ENCODE results near the gene MYO15B.
A peak's percentile ranks its signal among the peaks of the same experiment; 100 is the strongest.

Gene MYO15B

DNA sequence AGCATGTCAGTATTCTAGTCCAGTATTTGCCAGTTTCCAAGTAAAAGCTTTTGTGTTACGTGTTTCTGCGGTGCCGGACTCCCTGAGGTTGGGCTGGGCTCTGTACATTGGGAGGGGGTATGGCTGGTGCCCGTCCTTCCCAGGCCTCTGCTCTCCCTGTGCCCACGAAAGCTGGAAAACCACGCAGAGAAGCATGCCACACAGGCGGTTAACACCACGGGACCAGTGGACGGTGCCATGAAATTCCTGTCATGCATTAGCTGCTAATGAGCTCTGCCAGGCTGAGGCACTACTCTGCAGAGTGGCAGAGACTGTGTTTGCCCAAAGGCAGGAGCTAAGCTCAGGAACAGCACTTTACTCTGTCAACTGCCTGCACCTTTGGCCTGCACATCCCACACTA, 53.7 kb downstream of the MYO15B start:
- peak in 1 of 2 donors; percentile 19 for DNase-seq

DNA sequence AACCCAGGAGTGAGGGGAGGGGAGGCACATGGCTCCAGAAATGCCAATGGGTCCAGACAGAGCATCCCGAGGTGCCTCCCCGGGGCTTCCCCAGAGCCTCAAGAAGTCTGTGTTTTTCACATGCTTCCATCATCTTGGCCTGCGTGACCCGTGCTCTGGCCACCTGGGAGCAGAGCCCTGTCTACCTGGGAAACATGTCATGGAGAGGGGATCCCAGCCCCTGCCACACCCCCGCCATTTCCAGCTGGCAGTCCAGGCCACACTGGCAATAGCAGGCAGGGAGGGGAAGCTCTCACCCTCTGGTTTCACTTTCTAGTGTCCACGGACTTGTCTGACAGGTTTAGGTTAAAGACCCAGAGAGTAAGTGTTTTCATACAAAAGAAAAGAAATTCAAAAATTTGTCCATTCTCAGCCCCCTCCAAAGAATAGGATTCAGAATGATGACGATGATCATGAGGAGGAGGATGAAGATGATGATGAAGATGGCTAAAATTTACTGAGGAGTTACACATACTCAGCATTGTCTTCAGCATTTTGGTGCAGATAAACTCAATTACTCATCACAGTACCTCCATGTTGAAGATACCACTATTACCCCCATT, 54.7 kb downstream of the MYO15B start:
- no peak for DNase-seq

DNA sequence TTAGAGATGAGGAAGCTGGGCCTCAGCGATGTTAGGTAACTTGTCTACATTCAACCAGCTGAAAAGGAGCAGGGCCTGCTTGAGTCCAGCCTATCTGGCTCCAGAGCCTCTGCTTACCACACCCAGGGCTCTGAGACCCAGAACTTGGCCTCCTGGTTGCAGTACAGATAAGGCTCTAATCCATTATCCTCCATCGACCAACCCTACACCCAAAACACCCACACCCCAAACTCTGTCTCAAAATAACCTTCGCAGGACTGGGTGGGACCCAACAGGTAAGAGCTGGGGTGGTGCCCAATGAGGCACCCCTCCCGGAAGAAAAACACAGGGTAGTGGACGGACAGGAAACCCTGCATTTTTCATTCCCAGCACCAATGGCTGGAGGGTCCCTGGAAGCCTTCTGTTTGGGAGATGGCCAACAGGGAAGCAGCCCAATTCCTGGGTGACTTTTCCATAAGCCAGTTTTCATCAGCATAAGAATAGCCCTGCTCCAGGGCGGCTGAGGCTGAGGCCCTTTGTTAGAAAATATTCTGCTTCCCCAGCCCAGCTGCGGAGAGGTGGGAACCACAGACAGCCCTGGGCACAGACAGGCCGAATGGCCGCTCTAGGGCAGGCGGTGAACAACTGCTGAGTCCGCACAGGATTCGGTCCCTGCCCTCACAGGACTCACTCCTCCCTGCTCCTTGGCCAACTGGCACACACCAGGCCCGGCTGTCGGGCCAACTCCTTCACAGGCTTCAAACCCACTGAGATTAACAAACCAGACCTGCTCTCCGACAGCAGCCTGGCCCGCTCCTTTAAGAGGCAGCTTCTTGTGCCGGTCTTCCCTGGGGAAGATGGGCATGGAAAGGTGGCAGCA, 55.4 kb downstream of the MYO15B start:
- no peak for DNase-seq

DNA sequence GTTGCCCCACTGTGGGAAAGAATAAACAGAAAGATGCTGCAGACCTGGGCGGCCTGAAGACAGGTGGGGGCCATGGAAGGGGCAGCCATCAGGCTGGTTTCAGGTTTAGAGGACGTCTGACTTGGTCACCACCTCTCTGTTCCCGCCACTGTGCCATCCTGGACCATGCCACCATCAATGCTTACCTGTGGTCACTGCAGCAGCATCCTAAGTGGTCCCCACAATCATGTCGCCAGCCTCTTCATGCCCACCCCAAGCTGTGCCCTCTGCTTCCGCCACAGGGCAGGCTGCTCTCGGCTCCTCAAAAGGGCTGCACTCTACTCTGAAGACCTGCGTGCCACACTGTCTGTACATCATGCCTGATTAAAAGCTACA, 56.0 kb downstream of the MYO15B start:
- DNase-seq, result no peak

DNA sequence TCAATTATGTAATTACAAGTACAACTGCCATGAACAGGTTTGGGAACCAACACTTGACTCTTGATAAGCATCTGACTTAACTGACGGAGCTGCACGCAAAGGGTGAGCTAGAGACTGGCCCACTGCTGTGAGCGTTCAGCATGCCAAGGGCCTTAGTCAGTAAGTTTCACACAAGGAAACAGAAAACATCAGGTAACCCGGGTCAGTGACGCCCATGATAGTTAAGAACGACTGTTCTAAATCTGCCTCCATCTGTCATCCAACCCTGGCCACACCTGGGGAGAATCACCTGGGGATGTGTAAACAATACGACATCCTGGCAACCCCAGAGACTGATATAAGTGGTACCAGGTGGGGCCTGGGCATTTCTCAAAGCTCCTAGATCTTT, 57.9 kb downstream of the MYO15B start:
- DNase-seq, result no peak

DNA sequence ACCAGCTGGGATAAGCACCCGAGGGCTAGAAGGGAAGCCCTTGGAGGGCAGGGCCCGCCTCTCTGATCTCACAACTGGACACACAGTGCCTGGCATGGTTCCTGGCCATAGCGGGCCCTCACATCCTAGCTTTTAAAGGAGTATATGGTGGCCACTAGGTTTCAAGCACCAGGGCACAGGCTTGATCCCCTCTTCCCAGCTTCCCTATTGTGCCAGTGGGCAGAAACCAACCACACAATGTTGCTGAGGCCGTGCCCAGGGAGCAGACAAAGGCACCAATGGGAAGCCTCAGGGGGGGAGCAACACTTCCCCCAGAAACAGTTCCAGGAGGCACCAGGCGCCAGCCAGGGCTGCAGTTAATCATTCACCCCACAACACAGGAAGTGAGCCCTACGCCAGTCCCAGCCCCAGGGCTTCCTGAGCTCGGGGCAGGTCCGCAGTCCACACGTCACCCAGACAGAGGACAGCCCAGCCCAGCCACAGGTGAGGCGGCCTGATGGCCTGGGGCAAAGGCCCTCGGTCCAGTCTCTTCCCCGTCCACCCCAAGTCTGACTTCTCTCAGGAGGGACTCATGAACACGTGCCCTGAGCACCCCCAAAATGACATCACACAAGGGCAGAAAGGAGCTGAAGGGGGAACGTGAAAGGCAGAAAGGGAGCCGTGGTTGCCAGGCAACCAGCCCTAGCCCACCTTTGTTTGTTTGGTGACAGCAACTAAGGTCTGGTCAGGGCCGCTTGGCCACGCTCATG, 58.5 kb downstream of the MYO15B start:
- DNase-seq, result peak; percentile 79 to 92

DNA sequence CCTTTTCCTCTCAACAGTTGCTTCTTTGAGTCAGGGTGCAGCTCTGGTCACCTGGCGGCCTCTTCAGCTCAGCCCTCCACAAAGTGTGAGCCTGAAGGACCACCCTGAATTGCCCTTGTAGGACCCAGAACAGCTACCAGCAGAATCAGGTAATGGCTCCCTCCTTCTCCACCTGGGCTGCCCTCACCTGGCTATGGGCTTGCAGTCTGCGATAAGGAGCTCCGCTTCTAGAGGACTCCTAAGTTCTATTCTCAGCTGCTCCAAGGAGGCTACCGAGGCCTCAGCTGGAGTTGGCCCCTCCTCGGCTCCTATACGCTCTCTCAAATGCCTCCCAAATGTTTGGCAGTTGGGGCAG, 59.0 kb downstream of the MYO15B start:
- no peak for DNase-seq

DNA sequence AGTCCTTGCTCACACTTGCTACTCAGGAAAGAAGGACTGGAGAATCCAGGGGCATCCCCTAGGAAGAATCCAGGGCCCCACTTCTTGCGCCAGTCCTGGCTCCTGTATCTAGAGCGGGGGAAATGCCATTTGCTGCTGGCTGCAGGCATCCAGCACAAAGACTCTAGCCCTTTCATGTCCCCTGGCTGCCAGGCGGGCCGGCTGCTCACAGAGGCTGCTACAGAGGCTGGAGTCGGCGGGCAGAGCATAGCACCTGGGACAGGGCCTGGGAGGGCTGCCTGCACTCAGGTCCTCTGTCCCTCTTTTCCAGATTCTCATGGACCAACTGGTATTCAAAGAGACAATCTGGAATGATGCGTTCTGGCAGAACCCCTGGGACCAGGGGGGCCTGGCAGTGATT, 59.5 kb downstream of the MYO15B start:
- peak; percentile 19 to 51 for DNase-seq

DNA sequence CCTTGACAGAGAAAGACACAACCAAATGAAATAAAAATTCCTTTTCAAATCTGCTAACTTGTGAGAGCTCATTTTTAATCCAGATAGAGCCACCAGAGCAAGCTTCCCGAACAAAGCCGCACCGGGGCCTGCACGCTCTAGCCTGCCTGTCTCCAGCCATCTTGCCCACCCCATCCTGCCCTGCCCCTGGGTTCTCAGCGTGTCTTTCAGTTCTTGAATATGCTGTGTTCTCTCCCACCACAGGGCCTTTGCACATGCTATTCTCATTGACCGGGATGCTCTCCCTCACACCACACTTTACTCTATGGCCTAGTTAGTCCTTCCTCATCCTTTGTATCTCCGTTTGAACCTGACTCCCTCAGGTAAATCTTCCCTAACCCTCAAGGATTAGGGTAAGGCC, 60.3 kb downstream of the MYO15B start:
- no peak for DNase-seq

DNA sequence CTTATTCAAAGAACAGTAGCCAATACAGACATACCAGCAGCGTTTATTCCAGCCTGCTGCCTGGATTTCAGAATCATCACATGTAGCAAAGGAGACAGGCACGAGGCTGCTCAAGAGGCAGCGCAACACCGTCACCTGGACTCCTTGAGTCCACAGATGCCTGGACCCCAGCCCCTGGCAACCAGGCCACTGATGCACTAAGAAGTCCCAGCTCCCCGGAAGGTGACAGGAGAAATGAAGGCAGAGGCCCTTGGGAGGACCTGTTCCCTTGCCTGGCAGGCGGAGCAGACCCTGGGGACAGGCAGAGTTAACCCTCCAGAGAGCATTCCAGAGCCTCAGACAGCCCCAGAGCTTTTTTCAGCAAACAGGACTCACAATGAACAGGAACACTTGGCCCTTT, 62.1 kb downstream of the MYO15B start:
- no peak for DNase-seq

DNA sequence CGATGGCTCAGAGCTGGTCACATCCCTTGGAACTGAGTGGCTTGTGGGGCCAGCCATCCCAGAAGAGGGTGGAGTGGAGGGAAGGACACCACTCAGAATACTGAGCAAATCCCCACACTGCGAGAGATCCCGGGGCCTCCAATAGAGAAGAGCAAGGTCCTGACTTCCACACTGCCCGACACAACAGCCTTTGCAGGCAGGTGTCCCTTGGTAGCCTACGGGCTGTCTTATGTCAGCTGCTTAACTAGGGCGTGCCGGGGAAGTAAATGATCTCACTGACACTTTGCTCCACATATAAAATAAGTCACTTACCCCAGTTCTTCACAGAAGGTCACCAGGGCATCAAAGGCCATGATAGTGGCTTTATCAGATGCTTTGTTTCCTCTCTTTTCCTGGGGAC, 63.3 kb downstream of the MYO15B start:
- DNase-seq, result no peak

DNA sequence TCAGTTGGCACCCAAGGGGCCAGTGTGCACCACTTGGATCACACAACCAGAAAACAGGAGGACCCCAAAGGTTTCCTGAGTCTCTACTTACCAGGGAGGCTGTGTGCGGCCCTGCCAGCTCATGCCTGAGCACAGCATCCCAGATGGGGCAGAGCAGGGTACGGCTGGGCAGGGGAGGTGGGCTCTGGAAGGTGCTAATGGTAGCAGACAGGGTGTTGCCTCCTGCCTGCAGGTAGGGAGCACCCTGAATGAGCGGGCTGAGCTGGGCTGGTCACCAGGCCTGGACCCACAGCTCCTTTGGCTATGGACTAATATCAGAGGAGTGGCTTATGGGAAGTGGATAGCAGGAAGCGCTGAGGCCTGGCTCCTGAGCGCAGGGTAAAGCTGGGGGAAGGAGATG, 64.7 kb downstream of the MYO15B start:
- DNase-seq, result no peak

DNA sequence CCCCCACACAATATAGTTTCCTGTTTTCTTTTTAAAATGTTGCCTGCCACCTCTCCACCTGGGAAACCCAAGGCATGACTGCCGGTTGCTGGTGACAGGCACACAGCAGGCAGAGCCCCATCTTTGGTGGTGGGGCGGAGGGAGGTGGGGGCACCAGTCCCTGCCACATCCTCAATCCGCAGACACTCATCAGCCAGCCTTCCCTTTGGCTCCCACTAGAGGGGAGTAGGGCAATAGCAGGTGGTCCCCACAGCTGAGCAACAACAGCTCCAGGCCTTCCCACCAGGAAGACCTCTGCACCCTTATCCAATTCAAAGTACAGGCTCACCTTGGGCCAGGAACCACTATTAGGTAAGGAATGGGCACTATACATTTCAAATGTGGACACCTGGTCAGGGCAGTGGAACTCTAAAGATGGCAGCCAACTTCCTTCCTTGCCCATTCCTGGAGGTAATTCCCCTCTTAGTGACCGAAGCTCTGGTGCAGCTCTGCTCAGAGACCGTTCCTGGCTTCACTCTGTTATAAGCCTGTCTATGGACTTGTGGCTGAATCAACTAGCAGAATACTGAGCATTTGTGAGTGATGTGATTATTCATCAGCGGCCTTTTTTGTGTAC, 65.4 kb downstream of the MYO15B start:
- DNase-seq, result peak in 1 of 2 donors; percentile 11

DNA sequence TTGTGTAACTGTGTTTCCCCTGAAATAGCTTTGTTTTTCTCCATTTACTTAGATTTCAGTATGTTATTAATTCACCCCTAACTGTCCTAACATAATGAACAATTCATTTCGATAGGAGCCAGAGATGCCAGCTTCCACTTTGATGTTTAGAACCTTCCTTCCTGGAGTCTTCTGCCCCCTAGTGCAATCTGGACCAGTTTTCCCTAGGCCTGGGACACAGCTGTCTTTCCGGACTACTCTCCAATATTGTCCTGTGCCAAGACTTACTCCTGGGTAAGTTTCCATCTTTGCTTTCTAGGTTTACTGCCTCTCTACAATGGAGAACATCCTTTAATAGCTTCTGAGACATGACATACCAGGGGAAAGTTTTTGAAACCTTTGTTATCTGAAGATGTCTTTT, 66.6 kb downstream of the MYO15B start:
- peak; percentile 47 to 70 for DNase-seq

DNA sequence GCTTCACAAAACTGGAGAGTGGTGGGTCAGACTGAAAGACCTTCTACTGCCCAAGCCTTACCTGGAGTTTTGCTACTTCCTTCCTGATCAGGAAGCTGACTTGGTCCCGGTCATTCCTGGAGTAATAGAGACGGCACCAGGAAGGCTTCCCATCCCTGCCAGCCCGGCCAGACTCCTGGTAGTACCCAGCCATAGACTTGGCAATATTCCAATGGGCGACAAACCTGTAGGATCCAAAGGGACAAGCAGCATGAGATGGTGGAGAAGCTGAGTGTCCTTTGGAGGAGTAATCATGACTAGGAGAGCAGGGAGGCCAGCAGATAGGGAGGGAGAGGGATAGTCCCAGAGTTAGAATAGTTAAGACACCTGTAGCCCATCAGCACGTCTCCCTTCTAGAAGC, 70.6 kb downstream of the MYO15B start:
- no peak for DNase-seq

DNA sequence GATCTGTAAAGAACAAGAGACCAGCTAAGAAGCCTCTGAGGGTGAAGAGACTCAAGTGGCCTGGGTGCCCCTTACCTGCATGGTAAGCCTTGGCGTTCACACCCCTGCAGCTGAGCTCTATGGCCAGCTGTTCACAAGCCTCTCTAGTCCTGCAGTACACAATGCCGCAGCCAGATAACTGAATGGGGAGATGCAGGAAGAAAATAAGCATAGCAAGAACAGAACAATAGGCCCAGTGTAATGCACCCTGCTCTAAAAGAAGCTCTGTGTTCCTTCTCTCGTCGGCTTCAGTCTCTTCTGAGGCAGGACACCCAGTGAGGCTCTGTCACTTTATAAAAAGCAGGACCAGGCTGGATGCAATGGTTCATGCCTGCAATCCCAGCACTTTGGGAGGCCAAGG, 73.9 kb downstream of the MYO15B start:
- peak; percentile 67 to 92 for DNase-seq

DNA sequence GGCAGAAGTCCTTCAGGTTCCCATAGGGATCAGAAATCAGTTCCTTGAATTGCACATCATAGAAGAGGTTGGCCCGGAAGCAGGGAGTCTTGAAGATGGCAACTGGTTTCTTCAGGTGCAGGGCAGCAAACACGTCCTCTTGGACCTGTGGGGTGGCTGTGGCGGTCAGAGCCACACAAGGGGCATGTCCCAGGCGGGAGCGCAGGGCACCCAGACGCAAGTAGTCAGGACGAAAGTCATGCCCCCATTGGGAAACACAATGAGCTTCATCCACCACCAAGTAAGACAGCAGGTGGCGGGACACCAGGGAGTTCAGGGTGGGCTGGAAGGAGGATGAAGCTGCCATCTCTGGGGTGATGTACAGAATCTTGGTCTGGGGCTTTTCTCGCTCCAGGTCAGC, 74.9 kb downstream of the MYO15B start:
- no peak for DNase-seq

DNA sequence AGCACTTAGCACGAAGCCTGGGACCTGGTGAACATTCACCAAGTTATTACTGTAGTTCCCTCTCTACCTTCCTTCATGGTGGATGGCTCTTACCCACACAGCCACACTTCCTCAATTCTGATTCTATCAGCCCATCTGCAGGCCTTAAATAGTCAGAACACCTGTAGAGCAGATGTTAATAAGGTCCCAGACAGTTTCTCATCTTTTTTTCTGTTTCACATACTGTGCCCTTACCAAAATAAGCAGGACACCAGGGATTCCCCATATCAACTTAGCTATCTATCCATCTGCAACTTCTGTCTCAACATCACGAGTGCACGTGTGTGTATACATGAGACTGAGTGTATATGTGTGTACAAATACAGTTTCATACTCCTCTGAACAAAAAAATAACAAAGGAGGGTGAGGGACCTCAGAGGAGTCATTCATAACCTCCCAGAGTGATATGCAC, 76.5 kb downstream of the MYO15B start:
- no peak for DNase-seq

DNA sequence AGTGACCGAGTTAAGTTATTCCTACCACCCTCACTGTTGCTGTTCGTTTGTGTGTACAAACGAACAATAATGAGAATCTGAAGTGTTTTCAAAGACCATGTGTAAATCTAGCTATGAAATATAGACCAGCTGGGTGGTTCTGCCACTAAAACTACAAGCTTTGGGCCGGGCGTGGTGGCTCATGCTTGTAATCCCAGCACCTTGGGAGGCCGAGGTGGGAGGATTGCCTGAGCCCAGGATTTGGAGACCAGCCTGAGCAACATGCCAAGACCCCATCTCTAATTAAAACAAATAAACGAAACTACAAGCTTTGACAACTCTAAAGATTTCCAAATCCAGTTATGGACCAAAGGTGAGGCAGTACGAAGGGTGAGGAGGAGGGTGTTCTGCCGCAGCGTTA, 78.4 kb downstream of the MYO15B start:
- DNase-seq, result no peak

DNA sequence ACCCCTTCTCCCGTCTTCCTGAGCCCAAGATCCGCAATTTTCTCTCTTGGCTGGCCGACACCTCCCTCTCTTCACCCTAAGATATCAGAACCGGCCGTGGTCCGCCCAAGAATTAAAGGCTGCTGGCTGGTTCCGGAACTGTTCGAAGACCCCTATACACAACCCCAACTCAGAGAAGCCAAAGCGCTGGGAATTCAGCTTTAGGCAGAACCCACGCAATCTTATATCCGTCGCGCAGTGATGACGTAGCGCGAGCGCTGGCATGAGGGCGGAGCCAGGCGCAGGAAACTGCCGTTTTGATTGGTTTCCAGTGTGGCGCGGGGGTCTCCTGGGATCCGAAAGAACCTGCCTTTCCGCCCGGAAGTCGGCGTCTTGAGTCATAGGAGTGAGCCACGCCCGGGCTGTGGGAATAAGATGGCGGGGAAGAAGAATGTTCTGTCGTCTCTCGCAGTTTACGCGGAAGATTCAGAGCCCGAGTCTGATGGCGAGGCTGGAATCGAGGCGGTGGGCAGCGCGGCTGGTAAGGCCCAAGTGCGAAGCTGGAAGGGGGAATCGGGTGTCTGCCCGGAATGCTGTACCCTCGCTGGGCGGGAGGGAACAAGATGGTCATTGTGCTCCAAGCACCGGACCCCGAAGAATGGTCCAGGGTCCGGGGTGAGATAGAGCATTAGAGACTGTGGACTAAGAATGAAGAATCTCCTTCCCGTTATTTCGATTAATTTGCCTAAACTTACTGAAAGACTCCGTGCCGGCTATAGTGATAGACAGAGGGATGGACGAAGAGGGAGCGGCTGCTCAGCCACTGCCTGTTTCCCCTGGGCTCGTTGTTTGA, 79.6 kb downstream of the MYO15B start, which contains the start of the genes RECQL5 and SAP30BP:
RECQL5 (minus strand) TSS at position 196 of the 832 bp plus-strand sequence. CDS start 597 bp downstream, outside the sequence.
SAP30BP (plus strand) TSS at position 380 of the 832 bp plus-strand sequence; CDS start at position 415, 35 bp downstream.
- peak; percentile 95 to 97 for DNase-seq

DNA sequence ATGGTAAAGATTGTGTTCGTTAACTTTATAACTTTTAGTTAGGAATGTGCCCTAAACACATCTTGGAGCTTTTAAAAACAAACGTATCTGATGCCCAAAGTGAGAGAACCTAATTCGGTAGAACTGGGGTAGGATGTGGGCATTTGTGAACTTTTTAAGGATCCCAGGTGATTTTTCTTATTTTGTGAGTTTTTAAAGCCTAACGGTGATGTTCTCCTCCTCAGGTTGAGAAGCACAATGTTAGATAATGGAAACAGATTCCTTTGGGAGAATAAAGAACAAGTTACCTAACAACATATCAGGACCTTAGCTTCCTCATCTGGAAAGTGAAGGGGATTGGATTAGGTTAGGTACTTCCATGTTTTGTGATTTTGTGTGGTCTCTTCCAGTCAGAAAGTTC, 80.2 kb downstream of the MYO15B start:
- DNase-seq, result no peak

DNA sequence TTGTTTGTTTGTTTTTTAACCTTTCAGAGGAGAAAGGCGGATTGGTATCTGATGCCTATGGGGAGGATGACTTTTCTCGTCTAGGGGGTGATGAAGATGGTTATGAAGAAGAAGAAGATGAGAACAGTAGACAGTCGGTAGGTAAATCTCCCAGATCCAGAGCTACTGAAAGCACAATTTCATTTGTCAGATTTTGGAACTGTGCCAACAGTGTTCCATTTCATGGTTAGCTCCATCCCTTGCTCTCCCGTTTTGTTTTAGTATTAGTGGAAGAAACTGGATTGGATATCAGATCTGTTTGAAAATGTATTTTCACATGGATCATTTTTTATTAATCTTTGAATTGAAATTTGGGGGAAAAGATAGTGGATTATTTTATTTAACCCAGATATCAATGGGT, 80.9 kb downstream of the MYO15B start:
- DNase-seq, result no peak

Data from hippocampal formation (tissue), 2 donors.